ENCODE results near the gene HNRNPA1.
"Not testable (repeated sequence)": the region's sequence is repeated elsewhere in the genome, so short reads cannot be mapped to it uniquely, and the experiment has no call there.

The HNRNPA1 gene

GRCh38 chr12:54299515-54300224, 19.1 kb downstream of the HNRNPA1 start:
- no peak for DNase-seq (ENCODE audit: low spot score)

GRCh38 chr12:54300225-54300731, 19.8 kb downstream of the HNRNPA1 start:
- no peak for DNase-seq (ENCODE audit: low spot score)

GRCh38 chr12:54300732-54301427, 20.4 kb downstream of the HNRNPA1 start, which contains the start of gene NFE2:
Gene NFE2 (minus strand): TSS chr12:54301015. CDS start chr12:54295248, 5,767 bp downstream.
- DNase-seq (ENCODE audit: low spot score) = no peak

GRCh38 chr12:54301428-54302048, 21.0 kb downstream of the HNRNPA1 start:
- no peak for DNase-seq (ENCODE audit: low spot score)

GRCh38 chr12:54303640-54304039, 23.1 kb downstream of the HNRNPA1 start:
- DNase-seq (ENCODE audit: low spot score) = no peak

DNA sequence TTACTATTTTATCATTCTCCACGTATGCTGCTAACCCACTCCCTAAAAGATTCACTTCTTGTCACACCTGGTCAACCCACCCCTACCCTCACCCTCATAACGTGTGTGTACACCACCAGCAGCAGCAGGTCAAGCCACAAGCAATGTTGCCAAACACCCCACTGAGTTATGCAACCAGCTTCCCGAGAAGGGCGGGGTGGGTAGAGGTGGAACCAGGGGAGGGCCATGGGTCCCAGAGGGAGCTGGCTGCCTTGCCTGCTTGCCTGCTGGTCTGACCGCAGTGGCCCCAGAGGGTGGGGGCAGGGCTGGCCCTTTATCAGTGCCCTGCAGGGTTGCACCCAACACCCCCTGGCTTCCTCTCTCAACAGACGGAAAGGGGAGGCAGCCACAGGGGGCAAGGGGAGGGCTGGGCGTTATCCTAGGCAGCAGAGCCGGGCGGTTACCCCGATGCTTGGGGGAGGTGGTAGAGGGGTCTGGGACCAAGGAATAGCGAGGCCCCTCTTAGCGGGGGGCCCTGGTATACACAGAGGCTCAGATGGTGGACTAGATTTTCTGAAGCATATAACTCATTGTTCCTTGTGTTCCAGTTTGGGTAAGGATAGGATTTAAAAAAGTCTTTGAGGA, 23.8 kb downstream of the HNRNPA1 start:
- DNase-seq (ENCODE audit: low spot score) = no peak

- DNase-seq (ENCODE audit: low spot score) = no peak
Observed at GRCh38 chr12:54306925-54307741, 26.6 kb downstream of the HNRNPA1 start.

DNA sequence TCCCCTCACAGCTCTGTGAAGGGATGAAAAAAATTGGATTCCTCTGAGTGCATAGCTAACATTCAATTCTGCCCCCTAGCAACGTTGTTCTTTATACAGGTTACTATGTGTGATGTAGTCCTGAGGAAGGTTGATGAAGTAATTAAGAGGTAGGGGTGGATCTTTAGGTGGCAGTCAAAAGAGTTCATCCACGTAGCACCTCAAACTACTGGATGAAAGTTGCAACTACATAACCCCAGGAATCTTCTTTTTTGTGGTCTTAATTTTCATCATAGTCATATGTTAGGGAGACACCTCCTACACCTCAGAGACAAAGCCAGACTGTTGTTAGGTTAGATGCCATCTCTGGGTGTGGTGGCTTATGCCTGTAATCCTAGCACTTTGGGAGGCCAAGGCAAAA, 30.5 kb downstream of the HNRNPA1 start:
- no peak for DNase-seq (ENCODE audit: low spot score)

DNA sequence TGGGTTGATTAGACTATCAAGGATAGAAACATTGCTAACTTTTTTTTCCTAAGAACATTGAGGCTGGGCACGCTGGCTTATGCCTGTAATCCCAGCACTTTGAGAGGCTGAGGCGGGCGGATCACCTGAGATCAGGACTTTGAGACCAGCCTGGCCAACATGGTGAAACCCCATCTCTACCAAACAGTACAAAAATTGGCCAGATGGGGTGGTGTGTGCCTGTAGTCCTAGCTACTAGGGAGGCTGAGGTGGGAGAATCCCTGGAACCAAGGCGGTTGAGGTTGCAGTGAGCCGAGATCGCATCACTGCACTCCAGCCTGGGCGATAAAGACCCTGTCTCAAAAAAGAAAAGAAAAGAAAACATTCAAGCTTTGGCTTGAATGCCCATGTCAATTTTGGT, 31.8 kb downstream of the HNRNPA1 start:
- DNase-seq (ENCODE audit: low spot score) = not testable (repeated sequence)

DNA sequence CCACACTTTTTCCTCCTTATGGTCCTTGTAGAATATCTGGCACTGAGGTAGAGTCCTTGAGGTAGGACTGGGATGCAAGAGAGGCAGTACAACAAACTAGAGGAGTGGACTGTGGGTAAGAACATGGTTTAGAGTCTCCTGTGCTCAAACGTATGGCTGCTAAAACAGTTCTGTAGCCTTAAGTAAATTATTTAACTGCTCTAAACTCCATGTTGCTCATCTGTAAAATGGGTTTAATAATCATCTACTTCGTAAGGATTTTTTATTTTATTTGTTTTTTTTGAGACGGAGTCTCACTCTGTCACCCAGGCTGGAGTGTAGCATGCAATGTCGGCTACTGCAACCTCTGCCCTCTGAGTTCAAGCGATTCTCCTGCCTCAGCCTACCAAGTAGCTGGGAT, 40.8 kb downstream of the HNRNPA1 start:
- no peak for DNase-seq (ENCODE audit: low spot score)

GRCh38 chr12:54324617-54325441, 44.3 kb downstream of the HNRNPA1 start, which contains the start of gene COPZ1:
Gene COPZ1 (plus strand): TSS chr12:54325131. CDS start chr12:54325164, 33 bp downstream.
- peak; percentile 100 for DNase-seq (ENCODE audit: low spot score)

- DNase-seq (ENCODE audit: low spot score) = peak; percentile 51
Observed at GRCh38 chr12:54325442-54326109, 45.0 kb downstream of the HNRNPA1 start.

GRCh38 chr12:54328595-54329337, 48.2 kb downstream of the HNRNPA1 start:
- no peak for DNase-seq (ENCODE audit: low spot score)

GRCh38 chr12:54329759-54330158, 49.2 kb downstream of the HNRNPA1 start:
- DNase-seq (ENCODE audit: low spot score) = no peak

DNA sequence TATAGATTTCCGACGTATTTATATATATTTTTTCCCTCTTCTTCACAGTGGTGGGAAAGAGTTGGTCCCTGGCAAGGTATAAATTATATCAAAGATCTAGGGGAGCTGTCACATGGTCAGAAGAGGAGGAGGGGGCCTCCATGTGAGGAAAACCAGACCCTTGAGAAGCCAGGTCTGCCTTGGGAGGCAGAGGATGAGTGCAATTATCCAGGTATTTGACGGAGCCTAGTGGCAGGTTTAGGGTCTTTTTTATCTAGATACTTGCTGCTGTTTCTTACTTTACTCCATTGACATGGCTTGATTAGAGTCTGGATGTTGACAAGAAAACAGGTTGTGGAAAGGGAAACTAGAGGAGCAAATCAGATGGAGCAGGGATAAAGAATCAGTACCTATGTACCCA, 49.9 kb downstream of the HNRNPA1 start:
- DNase-seq (ENCODE audit: low spot score) = no peak

DNA sequence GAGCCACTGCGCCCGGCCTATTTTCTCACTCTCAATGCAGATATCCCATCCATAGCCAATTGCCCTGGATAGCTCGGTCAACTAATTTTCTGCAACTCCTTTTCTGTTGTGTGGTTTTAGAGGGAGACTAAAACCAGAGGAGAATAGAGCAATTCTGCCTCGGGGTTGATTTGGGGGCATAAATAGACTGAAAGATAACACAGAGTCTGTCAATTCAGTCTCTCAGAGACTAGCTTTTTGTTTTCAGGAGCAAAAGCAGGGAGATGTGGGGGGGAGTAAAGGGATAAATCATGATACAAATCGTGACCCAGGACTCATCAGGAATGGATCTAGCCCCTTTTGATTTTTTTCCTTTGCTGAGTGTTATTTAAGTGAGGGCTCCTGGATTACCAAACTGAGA, 50.9 kb downstream of the HNRNPA1 start:
- DNase-seq (ENCODE audit: low spot score) = no peak

- no peak for DNase-seq (ENCODE audit: low spot score)
Observed at GRCh38 chr12:54333420-54334034, 53.0 kb downstream of the HNRNPA1 start.

All from RKO (cell line).